HG03520 (cell line): ENCODE measurements around the gene TMEM176A.

Source experiments
- ATAC-seq: cut with Tn5 transposase; IDR thresholded peaks from one replicate; pipeline ENCODE4 v1.9.1; 2021; ENCODE audit warnings: mild to moderate bottlenecking, moderate library complexity; ENCODE audit not compliant: unreplicated experiment

TMEM176A gene

DNA sequence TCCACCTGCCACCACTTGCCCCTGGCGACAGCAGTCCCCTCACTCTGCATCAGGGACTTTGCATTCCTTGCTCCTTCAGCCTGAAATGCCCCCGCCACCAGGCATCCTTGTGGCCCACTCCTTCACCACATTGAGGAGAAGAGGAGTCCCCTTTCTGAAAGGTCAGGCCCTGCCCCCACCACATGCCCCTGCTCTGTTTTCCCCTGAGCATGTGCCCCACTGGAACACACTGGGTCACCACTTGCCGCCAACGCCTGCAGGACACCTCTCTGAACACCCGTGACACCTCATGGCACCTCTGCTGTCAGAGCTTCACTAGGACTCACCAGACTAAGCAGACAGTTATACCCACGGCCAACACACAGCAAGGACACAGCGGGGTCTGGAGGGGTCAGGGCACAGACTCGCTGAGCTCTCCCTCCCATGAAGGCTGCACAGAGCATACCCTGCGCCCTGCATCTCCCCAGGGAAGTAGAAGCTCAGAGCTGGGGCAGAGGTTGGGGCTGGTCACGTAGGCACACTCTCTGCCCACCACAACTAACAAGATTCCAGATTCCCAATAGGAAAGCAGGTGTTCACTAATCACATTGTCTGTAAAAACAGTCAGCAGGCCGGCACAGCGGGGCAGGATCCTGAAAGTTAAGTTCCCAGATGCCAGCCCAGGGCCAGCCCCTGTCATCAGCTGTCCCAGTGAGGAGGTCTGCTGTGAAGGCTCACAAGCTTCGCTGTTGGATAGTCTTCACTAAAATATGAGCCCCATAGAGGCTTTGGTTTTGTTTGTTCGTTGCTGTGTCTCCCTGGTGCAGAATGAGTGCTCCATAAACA, 45.9 kb downstream of the TMEM176A start:
- no peak for ATAC-seq

DNA sequence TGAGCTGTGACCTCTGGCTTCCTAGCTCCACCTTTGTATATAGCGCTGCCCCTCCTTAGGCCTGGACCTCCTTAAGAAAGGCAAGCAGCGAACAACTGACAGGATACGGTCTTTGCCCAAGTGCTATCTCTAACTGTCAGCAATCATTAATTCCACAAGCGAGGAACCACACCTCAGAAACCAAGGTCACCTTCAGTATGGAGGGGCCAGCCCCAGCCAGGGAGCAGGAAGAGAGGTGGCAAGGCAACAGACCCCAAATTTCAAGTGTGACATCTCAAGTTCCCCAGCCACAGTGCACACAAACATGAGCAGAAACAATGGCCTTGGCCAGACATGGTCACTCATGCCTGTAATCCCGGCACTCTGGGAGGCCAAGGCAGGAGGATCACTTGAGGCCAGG, 47.0 kb downstream of the TMEM176A start:
- no peak for ATAC-seq

DNA sequence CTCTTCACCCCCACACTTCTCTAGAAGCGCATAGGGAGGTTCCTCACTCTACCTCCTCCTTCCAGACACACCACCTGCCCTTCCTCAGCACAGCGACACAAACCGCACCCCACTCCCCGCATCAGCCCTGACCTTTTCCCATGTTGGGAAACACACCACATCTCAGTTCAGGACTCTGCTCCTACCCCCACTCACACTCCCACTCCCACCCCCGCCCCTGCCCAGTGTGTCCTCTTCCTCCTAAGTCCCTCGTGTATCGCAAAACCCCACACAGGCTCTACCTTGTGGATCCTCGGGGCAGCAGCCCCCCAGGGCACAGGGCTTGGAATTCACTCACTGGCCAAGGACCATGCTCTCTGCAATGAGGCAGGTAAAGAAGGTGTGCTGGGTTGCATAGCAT, 47.5 kb downstream of the TMEM176A start:
- ATAC-seq: no peak

DNA sequence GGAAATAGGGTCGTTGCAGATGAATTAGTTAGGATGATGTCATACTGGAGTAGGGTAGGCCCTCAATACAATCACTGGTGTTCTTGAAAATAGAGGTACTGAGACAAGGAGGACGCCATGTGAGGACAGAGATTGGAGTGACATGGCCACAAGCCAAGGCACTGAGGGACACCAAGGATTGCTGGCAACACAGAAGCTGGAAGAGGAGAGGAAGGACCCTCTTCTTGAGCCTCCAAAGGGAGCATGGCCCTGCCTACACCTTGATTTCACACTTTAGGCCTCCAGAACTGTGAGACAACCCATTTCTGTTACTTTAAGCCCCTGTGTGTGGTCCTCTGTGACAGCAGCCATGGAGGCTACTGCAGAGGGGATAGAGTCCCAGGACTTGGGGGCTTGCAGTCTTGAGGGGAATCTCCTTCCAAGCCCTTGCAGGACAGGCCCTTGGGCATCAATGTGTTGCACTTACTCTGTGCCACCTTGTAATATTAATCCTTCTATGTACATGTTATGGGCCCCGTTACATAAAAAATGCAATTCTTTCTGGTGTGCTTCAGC, 48.1 kb downstream of the TMEM176A start:
- ATAC-seq: no peak

DNA sequence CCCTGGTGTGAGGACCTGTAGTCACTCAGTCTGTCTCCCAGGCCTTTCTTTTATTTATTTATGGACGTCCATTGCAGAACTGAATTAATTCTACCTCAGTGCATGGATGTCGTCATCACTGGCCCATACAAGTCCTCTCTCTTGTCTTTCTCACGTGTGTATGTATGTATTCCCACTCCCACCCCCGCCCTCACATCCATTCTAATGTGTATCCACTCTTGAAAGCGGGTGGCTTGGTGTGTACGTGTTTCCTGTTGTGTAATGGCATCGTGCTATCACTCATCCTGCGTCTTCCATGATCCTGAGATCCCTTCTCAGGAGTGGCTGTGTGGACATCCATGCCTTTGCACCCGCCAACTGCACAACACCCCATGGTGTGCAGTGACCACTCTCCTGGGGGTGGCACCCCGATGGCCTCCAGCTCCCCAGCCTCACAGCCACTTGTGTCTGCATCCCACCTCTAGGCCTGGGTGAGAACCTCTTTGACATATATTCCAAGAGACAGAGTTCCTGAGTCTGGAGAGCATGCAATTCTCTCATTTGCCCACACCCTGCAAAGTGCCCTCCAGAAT, 48.7 kb downstream of the TMEM176A start:
- no peak for ATAC-seq

DNA sequence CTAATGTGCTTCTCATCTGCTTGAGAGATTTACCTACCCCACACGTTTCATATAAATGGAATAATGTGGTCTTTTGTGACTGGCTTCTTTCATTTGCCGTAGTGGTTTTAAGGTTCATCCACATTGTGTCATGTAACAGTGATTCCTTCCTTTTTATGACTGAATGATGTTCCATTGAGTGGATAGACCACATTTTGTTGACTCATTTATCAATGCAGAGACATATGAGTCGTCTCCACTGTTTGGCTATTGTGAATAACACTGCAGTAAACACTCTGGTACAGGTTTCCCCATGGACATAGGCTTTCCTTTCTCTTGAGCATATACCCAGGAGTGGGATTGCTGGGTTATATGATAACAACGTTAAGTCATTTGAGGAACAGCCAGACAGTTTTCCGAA, 49.7 kb downstream of the TMEM176A start:
- no peak for ATAC-seq

DNA sequence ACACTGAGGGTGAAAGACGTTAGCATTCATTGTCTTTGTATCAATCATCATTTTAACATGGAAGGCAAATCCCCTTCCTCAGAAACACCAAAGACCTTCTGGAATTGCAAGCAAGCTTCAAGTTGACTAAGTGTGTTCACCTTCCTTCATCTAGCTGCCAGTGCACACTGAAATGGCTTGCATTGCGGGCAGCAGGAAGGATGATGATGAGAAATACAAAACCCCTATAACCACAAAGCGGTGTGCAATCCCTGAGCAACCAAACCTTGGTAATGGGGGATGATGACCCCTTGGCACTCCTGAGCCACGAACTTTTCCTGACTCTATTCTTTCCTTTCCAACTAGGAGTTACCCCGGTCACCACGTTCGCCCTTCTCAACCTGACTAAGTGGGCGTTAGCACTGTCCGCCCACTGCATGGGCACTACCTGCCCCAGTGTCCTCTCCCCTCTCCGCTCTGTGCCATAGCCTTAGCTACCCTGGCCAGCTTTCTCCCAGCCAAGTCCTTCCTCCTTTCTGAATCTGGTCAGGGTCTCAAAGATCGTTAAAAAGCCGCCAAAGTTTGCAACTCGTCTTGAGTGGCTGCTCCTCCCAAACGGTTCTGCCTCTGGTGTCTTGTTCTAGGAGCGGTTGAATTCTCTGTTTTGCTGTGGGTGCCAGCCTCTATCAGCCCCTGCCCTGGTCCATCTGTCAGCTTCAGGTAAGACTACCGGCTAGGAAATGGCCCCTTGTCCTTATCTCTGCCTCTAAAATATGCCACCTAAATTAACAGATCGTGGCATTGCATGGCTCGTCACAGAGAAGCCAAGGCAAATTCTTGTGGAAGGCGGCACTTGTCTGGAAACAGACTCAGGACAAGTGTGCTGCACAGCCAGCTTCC, 51.2 kb downstream of the TMEM176A start:
- ATAC-seq: no peak

DNA sequence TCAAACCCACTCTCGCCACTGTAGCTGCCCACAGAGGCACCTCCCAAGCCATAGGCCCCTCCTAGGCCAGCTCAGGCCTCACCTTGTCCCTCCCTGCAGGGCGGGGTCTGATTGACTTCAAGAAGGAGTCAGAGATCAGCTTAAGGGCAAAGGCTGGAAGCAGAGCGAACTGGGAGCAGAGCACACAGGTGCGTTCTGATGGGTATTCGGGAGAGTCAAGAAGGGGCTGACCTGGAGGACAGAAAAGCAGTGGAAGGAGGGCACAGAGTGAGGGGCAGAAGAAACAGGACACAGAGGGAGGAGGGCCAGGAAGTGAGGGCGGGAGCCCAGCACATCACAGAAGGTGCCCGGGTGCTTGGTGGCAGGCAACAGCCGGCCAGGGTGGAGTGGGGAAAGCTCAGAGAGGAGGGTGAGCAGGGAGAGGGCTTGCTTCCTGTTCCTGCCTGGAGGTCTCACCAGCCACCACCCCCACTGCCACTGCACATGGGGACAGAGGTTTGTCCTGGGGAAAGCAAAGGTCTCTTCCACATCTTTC, 51.9 kb downstream of the TMEM176A start, which contains the start of gene AOC1:
AOC1 (plus strand) TSS at position 147 of the 535 bp plus-strand sequence. CDS start 3,954 bp downstream, outside the sequence.
- ATAC-seq: no peak

DNA sequence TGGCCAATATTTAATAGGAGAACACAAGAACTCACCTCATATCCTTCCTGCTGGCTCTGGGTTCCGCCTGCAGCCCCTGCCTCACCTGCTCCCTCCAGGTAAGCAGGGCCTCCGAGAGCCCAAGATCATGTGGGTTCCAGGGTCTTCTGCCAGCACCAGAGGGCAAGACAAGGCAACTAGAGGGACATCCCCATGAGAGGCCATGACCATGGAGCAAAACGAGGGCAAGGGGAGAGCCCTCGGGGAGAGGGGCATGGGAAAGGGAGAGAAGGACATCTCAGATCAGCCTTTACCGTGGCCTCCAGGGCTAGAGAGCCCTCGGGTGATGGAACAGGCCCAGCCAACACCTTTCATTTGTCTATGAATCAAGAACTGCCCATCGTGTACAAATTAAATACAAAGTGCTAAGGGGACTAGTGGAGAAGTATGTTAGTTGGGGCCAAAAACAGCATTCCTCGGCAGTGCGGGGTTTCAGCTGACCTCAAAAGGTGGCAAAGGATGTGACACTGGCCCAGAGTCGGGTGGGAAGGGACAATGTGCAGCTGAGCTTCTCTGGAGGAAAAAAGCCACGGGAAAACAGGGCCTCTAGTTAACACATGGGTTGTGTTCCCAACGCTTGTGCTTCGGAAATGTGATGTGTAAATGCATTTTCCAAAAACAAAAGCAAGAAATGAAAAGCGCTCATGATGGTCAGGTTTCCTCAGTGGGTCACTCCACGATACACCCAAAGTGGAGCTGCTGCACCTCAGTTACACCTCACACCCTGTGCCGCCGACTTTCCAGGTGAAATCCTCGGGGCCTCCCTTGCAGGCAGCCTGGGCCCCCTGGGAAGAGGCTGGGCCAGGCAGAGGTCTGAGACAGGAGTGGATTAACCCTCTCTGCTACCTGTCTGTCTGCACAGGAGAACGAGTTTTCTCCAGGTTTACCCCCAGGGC, 53.8 kb downstream of the TMEM176A start:
- no peak for ATAC-seq
